ENCODE results near the gene BANK1.

Gene BANK1

DNA sequence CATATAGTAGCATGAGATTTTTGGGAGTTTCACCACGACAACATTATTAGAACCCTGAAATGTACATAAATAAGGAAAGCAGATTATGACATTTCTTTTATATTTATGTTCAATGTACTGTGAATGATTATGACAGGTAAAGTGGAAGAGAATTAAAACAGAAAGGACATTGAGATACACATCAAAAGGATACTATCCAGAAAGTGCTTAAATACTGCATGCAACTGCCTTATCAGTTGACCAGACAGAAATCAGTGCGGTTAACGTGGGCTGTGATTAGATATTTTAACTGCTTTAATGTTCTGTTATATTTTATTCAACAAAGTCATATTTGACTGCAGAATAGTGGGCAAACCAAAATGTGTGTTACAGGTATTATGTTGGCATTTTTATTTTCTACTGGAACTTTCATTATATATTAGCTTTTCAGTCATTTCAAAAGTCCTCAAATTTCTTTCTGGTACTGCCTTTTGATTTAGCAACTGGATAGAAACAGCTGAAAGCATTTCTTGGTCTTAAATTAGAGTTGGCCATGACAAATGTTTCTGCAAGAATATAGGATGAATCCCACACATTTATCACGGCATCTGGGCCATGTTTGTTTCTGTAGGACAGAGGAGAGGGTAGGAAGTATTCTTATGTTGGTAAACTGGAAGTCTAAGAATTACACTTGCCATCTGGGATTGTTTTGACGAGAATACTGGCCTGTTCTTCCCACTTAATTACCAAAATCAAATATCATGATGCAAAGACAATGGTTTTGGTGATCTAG is 299.5 kb downstream of the BANK1 start:
- no peak for DNase-seq (ENCODE audit: low read depth)
- TF ChIP-seq, protein P1, sequence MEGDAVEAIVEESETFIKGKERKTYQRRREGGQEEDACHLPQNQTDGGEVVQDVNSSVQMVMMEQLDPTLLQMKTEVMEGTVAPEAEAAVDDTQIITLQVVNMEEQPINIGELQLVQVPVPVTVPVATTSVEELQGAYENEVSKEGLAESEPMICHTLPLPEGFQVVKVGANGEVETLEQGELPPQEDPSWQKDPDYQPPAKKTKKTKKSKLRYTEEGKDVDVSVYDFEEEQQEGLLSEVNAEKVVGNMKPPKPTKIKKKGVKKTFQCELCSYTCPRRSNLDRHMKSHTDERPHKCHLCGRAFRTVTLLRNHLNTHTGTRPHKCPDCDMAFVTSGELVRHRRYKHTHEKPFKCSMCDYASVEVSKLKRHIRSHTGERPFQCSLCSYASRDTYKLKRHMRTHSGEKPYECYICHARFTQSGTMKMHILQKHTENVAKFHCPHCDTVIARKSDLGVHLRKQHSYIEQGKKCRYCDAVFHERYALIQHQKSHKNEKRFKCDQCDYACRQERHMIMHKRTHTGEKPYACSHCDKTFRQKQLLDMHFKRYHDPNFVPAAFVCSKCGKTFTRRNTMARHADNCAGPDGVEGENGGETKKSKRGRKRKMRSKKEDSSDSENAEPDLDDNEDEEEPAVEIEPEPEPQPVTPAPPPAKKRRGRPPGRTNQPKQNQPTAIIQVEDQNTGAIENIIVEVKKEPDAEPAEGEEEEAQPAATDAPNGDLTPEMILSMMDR (IDR thresholded peaks at IDR 0.05; ENCODE audit: control insufficient read depth, extremely low read depth, insufficient read depth) = no peak
- no peak overlapping the region for H3K4me3 ChIP-seq (ENCODE audit: low read depth, low read length)

DNA sequence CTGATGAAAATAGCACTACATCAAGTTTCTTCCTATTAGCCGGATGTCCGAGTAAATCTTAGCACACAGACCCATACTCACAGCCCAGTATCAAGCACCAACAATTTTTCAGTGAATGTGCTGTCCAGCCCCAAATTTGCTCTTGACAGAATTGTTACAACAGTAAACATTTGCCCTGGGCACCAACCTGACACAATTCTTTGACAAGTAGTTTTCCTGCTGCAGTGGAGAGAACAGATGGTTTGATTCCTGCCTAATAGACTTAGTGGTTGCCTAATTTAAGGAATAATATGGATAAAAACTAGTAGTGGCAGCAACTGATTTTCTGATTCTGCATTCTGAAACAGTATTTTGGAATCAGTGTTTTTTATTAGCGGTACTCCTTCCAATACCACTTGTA is 301.1 kb downstream of the BANK1 start:
- TF ChIP-seq, protein P1 (IDR thresholded peaks at IDR 0.05; ENCODE audit: control insufficient read depth, extremely low read depth, insufficient read depth) = no peak
- no peak for DNase-seq (ENCODE audit: low read depth)
- no peak overlapping the region for H3K4me3 ChIP-seq (ENCODE audit: low read depth, low read length)

DNA sequence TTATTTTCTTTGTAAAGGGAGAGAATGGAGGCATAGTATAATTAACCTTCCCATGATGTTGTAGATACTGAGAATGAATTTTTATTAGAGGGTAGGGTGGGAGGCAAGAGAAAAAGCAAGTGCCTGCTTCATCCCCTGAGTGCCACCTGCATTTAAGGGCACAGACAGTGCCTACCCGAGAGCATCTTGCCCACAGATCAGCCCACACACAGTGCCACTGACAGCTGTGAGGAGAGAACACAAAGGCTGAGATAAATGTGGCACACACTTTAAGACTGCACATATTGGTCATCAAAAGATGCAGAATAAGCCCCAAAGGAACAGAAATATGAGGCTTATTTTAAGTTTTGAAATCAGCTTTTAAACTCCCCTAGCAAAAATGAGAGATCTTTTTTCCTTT is 304.0 kb downstream of the BANK1 start:
- H3K4me3 ChIP-seq (ENCODE audit: low read depth, low read length) = no peak overlapping the region
- no peak for DNase-seq (ENCODE audit: low read depth)
- TF ChIP-seq, protein P1 (IDR thresholded peaks at IDR 0.05; ENCODE audit: control insufficient read depth, extremely low read depth, insufficient read depth) = no peak

DNA sequence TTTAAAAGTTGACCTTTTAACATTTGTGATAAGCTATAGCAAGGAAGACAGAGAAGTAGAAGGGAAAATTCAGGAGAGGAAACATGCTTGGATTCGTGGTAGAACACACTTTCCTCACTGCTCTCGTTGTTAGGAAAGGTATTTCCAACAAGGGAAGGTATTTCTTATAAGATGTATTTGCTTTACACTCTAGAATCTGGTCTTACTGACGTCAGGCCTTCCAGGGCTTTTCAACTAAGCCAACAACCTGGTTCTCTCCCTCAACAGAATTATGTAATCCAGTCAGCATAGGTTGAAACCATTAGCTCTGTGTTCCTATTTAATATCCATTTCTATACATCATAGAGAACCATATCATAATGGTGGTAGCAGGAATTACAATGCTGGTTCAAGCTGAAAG is 312.8 kb downstream of the BANK1 start:
- TF ChIP-seq, protein P1 (IDR thresholded peaks at IDR 0.05; ENCODE audit: control insufficient read depth, extremely low read depth, insufficient read depth) = no peak
- H3K4me3 ChIP-seq (ENCODE audit: low read depth, low read length) = no peak overlapping the region

DNA sequence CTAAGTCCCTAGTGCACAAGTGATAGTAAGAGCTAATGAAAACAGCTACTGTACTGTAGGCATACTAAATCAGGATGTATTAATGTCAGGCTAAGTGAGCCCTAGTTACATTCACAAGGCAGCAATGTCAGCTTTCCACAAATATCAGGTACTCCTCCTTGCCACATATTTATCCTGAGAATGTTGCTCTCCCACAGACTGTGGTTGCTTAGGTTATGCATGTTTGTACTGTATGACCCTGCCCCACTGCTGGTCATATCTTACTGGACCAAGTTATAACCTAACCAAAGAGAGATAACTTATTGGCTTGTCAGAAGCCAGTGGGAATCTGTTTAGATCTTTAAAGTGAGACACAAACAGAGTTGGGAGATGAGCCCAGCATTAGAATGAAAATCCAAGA is 313.7 kb downstream of the BANK1 start:
- TF ChIP-seq, protein P1 (IDR thresholded peaks at IDR 0.05; ENCODE audit: control insufficient read depth, extremely low read depth, insufficient read depth) = no peak
- DNase-seq (ENCODE audit: low read depth) = no peak
- no peak overlapping the region for H3K4me3 ChIP-seq (ENCODE audit: low read depth, low read length)

More for the DNA sequence above, 312.8 kb downstream of the BANK1 start:
- no peak for DNase-seq (ENCODE audit: low read depth)

DNA sequence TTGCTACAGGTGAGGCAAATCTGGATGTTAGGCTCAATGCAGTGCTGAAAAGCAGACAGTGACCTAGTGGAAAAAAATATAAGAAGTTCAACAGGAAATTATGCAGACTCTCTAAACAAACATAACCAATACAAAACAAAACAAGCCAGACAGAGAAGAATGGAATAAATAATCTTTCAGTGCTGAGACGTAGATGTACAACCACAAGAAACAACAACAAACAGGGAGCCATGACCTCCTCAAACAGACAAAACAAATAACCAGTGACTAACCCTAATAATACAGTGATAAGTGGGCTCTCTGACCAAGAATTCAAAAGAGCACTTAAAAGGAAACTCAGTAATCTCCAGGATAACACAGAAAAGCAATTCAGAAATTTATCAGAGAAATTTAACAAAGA is 315.5 kb downstream of the BANK1 start:
- no peak for DNase-seq (ENCODE audit: low read depth)
- H3K4me3 ChIP-seq (ENCODE audit: low read depth, low read length) = no peak overlapping the region
- TF ChIP-seq, protein P1 (IDR thresholded peaks at IDR 0.05; ENCODE audit: control insufficient read depth, extremely low read depth, insufficient read depth) = no peak

DNA sequence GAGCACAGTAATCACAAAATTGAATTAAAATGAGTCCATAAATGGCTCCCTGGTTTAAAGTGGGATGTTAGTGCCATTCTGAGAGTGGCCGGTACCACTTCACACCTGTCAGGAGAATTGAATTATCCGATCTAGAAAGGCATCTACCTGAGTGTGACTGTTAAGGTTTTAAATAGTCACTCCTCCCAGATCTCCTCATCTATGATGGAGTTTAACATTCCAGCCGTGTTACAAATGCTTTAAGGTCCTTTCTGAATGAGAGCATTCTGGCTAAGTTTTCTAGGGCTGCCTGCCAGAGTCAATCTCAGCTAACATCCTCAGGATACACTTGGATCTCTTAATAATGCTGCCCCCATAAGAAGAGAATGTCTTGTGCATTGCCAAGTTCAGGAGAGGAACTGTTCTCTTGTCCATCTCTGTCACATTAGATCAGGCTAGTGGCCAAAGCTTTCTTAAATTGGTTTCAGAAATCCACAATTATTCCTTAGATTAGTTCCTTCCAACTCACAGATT is 323.6 kb downstream of the BANK1 start:
- no peak for DNase-seq (ENCODE audit: low read depth)

More for the DNA sequence above, 323.6 kb downstream of the BANK1 start:
- H3K4me3 ChIP-seq (ENCODE audit: low read depth, low read length) = no peak overlapping the region
- TF ChIP-seq, protein P1 (IDR thresholded peaks at IDR 0.05; ENCODE audit: control insufficient read depth, extremely low read depth, insufficient read depth) = no peak
